ENCODE results near the gene GSK3A. TPM values are rescaled to one million over a fixed set of nuclear protein-coding genes. Genes with fewer than 3 reads are reported as not detected.

The GSK3A gene
- total and polyA plus RNA-seq, 9 of the 15 experiments (the other 6 are each of a cell fraction or from before 2014, with no cell fraction given), result 0.62 to 90.7 (median 33.3) TPM

GRCh38 chr19:42228641-42229040, 13.8 kb downstream of the GSK3A start (continued):
- peak; percentile 19; the same call in 1 of the 2 replicates for TF ChIP-seq CXXC5 (CRISPR knock-in tag; IDR thresholded peaks at IDR 0.05)
- TF ChIP-seq SP1 (CRISPR knock-in tag; IDR thresholded peaks at IDR 0.05), result no peak
- no peak for TF ChIP-seq ETV6 (IDR thresholded peaks at IDR 0.05; ENCODE audit: borderline replicate concordance in 1 of 2, low read depth in 2 of 2, low read length in 1 of 2)
- no peak for TF ChIP-seq ETV6 (CRISPR knock-in tag; IDR thresholded peaks at IDR 0.05; ENCODE audit: borderline replicate concordance)
- TF ChIP-seq PRMT5 (CRISPR knock-in tag; IDR thresholded peaks at IDR 0.05), result no peak
- TF ChIP-seq RCOR1 (IDR thresholded peaks at IDR 0.05; ENCODE audit: borderline replicate concordance in 1 of 2, low read depth in 2 of 2, low read length in 2 of 2), result no peak
- TF ChIP-seq ZNF668 (CRISPR knock-in tag; IDR thresholded peaks at IDR 0.05), result no peak
- TF ChIP-seq ZC3H11A (IDR thresholded peaks at IDR 0.05; ENCODE audit: low read depth, low read length), result no peak
- TF ChIP-seq NCOA1 (IDR thresholded peaks at IDR 0.05; ENCODE audit: low read depth), result no peak
- no peak for TF ChIP-seq ZNF511 (CRISPR knock-in tag; IDR thresholded peaks at IDR 0.05)
- TF ChIP-seq IRF1 (CRISPR knock-in tag; IDR thresholded peaks at IDR 0.05; ENCODE audit: borderline replicate concordance), result no peak
- TF ChIP-seq ARID4B (CRISPR knock-in tag; IDR thresholded peaks at IDR 0.05), result 0 out of 2 replicates have a peak, but pooled peaks have one; percentile 2
- TF ChIP-seq ZNF3 (CRISPR knock-in tag; IDR thresholded peaks at IDR 0.05), result no peak
- TF ChIP-seq PCBP1 (IDR thresholded peaks at IDR 0.05; ENCODE audit: low read depth, low read length, poor library complexity, severe bottlenecking), result no peak
- TF ChIP-seq EP400 (IDR thresholded peaks at IDR 0.05), result no peak; the same call in 1 of the 2 replicates
- no peak for TF ChIP-seq E2F6 (IDR thresholded peaks at IDR 0.05; ENCODE audit: borderline replicate concordance in 1 of 2, extremely low read depth in 1 of 2, insufficient read depth in 1 of 2, insufficient read length in 1 of 2, low read depth in 1 of 2, low read length in 1 of 2, poor library complexity in 1 of 2, severe bottlenecking in 1 of 2)
- no peak for TF ChIP-seq NCOA2 (IDR thresholded peaks at IDR 0.05; ENCODE audit: partially characterized antibody in 2 of 2)
- TF ChIP-seq U2AF2 (optimal IDR thresholded peaks at IDR 0.05; ENCODE audit: low read depth, low read length), result no peak
- TF ChIP-seq NONO (IDR thresholded peaks at IDR 0.05; ENCODE audit: low read depth in 2 of 2, low read length in 1 of 2), result no peak
- no peak for TF ChIP-seq ZC3H4 (CRISPR knock-in tag; IDR thresholded peaks at IDR 0.05; ENCODE audit: borderline replicate concordance)
- TF ChIP-seq BHLHE40 (IDR thresholded peaks at IDR 0.05; ENCODE audit: low read length), result peak; percentile 59; the same call in 1 of the 2 replicates
- no peak for TF ChIP-seq XRCC4 (IDR thresholded peaks at IDR 0.05; ENCODE audit: extremely low read depth, insufficient read depth, insufficient read length)
